HG02610 (cell line): Measurements from ENCODE around the gene ATG3.

Experiments
- ATAC-seq: cut with Tn5 transposase; IDR thresholded peaks from one replicate; pipeline ENCODE4 v1.9.1; 2021; ENCODE audit warnings: mild to moderate bottlenecking, moderate library complexity; ENCODE audit not compliant: unreplicated experiment

The ATG3 gene

GRCh38 chr3:112561734-112562529, at the start of gene ATG3, which contains the start of gene SLC35A5:
Gene ATG3, minus strand, starts transcription at chr3:112561962. Its CDS starts 434 bp downstream, at chr3:112561528.
Gene SLC35A5, plus strand, starts transcription at chr3:112562045. Its CDS starts 1,359 bp downstream, at chr3:112563404.
- ATAC-seq = peak; percentile 78

- no peak for ATAC-seq
These were observed 48.4 kb upstream of the ATG3 start for GRCh38 chr3:112610121-112610520.

GRCh38 chr3:112607863-112608262, 46.1 kb upstream of the ATG3 start:
- no peak for ATAC-seq

GRCh38 chr3:112606098-112606497, 44.3 kb upstream of the ATG3 start:
- ATAC-seq = no peak

- no peak for ATAC-seq
These were observed 43.5 kb upstream of the ATG3 start for GRCh38 chr3:112605285-112605684.

- no peak for ATAC-seq
These were observed 42.8 kb upstream of the ATG3 start for GRCh38 chr3:112604536-112604935.

- peak; percentile 85 for ATAC-seq
These were observed 40.6 kb upstream of the ATG3 start for GRCh38 chr3:112602217-112602838.

- ATAC-seq = no peak
These were observed 37.0 kb upstream of the ATG3 start for GRCh38 chr3:112598731-112599130.

GRCh38 chr3:112597945-112598344, 36.2 kb upstream of the ATG3 start:
- ATAC-seq = no peak

GRCh38 chr3:112594856-112595255, 33.1 kb upstream of the ATG3 start:
- no peak for ATAC-seq

GRCh38 chr3:112593258-112593657, 31.5 kb upstream of the ATG3 start:
- ATAC-seq = no peak

- no peak for ATAC-seq
These were observed 25.6 kb upstream of the ATG3 start for GRCh38 chr3:112587336-112587735.

- ATAC-seq = no peak
These were observed 24.0 kb upstream of the ATG3 start for GRCh38 chr3:112585782-112586181.

- ATAC-seq = no peak
These were observed 21.3 kb upstream of the ATG3 start for GRCh38 chr3:112583105-112583504.

- ATAC-seq = no peak
These were observed 20.6 kb upstream of the ATG3 start for GRCh38 chr3:112582244-112582874.

GRCh38 chr3:112579697-112580096, 17.9 kb upstream of the ATG3 start:
- no peak for ATAC-seq

GRCh38 chr3:112579232-112579631, 17.5 kb upstream of the ATG3 start:
- ATAC-seq = no peak

GRCh38 chr3:112572701-112573100, 10.9 kb upstream of the ATG3 start:
- no peak for ATAC-seq

GRCh38 chr3:112569265-112569664, 7.5 kb upstream of the ATG3 start:
- no peak for ATAC-seq

GRCh38 chr3:112568642-112569041, 6.9 kb upstream of the ATG3 start:
- ATAC-seq = no peak

- ATAC-seq = no peak
These were observed 3.2 kb upstream of the ATG3 start for GRCh38 chr3:112564940-112565305.
